GM21786 (cell line): ENCODE data around the gene RASL10A.

Source experiments
- ATAC-seq: cut with Tn5 transposase; IDR thresholded peaks from one replicate; pipeline ENCODE4 v1.9.1; 2021; ENCODE audit not compliant: unreplicated experiment

Gene RASL10A

DNA sequence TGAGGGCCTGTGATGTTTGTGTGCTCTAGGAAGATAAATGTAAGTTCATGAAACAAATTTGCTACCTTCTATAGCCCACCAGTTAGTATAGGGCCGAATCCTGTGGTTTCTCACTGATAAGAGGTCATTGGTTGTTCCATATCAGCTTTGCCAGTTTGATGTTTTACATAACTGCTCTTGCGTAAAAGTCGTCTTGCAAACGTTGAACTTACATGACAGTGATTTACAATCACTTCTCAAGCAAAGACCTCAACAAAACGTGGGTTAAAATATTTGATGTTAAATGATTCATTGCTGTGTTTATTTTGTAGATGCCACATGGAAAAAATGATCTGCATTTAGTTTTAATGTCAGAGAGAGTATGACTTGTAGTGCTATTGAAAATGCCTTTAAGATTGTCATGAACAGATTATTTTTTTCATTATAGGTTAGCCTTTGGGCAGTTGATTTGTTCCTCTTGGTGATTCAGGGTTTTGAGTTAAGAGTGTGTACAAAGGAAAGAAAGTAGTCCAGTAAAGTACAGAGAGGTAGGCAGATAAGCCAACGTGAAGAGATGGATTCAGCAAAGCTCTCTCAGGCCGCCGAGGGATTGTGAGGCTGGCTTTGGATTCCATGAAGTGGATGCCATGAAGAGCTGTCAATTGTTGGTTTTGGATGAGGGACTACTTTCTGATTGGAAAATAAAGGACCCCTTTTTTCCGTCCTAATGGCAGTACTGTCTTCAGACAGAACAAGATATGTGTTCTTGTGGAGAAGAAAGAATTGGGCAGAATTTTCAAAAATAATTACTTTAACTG, 44.8 kb downstream of the RASL10A start:
- no peak for ATAC-seq

DNA sequence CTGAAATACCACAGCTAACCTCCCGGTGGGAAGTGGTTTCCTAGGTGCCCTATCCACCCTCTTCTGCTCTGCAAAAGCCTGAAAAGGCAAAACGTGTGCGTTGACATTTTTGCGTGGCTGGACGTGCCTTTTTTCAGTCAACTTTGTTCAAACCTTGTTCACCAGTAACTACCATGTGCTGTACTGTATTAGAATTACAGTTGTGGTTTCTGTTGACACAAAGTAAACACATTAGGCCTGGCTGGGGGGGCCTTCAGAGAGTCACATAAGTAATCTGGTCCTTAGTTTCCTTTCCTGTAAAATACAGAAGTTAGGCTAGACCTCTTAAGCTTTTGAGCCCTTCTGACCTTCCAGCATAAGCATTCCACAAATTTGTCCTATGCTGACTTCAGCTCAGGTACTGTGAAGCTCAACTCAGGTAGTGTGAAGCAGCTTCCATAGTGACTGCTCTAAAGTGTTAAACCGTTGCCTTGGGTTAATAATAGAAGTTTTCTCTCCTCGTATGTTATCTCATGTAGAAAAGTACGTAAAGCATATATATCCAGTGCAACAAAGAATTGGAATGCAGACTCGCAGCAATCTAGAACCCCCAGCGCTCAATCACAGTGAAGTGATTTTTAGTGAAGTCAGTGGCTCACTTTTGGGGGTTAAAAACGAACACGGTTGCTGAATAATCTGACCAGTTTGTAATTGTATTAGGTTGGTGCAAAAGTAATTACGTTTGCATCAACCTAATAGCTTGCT, 45.6 kb downstream of the RASL10A start:
- ATAC-seq: no peak

- no peak for ATAC-seq
Measured at GRCh38 chr22:29269230-29269604, 46.3 kb downstream of the RASL10A start.

- ATAC-seq: peak; percentile 12
Measured at GRCh38 chr22:29268511-29269229, 46.8 kb downstream of the RASL10A start.

DNA sequence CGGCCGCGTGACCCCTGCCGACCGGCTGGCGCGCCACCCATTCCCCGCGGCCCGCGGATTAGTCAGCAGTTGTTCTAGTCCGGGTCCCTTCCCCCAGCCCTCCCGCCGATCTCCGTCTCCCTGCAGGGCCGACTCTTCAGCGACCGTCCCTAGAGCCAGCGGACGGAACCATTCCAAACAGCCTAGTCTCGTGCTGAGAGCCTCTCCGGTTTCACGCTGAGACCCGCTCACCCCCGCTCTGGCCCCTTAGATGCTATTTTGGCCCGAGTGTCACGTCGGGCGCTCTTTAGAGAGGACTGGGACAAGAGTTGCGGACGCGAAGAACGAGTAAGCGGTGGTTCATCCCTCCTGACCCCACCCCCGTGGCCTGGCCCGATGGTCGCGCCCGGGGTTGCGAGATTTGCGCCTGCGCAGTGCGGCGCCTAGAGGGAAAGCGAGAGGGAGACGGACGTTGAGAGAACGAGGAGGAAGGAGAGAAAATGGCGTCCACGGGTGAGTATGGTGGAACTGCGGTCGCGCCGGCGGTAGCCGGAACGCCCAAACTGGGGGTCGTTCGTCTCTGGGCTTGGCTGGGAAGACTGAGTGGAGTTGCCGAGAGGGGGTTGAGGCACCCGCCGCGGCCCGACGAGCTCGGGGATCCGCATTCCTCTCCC, 47.5 kb downstream of the RASL10A start, which contains the start of the genes EWSR1 and RHBDD3:
Gene EWSR1 (plus strand): TSS at position 411 of the 653 bp plus-strand sequence. CDS start 69 bp downstream, at position 480.
Gene RHBDD3 (minus strand): TSS at position 124 of the 653 bp plus-strand sequence. CDS start 2,355 bp downstream, outside the sequence.
- peak; percentile 74 for ATAC-seq

DNA sequence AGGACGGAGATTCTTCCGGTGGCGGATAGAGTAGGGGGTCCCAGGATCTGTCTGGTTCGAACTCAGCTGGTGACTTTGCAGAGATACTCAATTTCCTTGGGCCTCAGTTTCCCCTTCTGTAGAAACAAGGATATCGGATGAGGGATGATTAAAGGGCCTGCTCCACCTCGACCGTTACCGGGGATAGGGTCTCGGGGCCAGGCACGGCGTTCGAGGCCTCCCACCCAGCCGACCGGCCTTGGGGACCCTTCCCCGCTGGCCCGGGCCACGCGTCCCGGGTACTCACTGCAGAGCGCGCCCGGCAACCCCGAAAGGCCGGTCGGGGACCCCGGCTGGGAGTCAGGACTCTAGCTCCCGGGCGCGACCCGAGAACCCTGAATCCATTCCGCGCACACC, 48.0 kb downstream of the RASL10A start:
- no peak for ATAC-seq

- no peak for ATAC-seq
Measured at GRCh38 chr22:29266564-29267461, 48.7 kb downstream of the RASL10A start.

- ATAC-seq: no peak
Measured at GRCh38 chr22:29265929-29266328, 49.6 kb downstream of the RASL10A start.

DNA sequence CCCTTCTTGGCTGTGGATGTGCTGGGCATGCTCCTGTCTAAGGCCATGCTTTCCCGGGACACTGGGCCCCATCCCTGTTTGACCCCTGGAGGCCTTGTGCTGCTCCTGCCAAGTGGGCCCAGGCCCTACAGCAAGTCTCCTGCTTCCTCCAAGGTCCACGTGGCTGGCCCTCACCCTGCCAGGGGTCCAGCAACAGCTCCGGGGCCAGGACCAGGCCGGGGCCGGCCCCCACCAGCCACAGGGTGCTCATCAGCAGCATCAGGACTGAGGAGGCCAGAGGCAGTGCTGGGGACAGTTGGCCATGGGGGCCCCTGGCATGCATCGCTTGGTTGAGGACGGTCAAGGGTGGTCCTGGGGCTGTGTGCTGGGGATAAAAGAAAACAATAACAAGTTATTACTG, 50.2 kb downstream of the RASL10A start:
- ATAC-seq: no peak

DNA sequence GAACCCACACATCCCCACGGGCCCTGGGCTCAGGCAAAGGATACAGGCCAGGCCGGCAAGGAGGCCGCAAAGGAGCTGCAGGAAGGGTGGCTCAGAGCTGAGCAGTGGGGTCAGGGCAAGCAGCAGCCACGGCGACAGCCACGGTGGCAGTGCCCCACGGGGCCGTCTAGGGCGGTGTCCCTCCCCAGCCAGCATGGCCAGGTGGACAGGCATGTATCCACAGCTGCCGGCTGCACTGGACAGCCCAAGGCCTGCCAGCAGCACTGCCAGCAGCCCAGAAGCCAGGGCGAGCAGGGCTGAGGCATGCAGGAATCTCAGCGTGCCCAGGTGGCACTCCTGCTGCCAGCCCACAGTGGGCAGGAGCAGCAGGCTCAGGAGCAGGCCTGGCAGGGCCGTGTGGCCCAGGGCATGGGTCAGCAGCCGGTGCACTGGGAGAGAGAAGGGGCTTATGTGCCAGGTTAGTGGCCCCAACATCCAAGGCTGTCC, 51.7 kb downstream of the RASL10A start:
- no peak for ATAC-seq
